ENCODE measurements around the gene NSF.
"Not testable (repeated sequence)": the region's sequence is repeated elsewhere in the genome, so short reads cannot be mapped to it uniquely, and the experiment has no call there.

NSF gene

GRCh38 chr17:46777943-46778915, 187.8 kb downstream of the NSF start:
- no peak for DNase-seq

GRCh38 chr17:46780003-46780373, 189.5 kb downstream of the NSF start:
- no peak for DNase-seq

GRCh38 chr17:46782250-46782953, 191.9 kb downstream of the NSF start:
- DNase-seq, result peak in 1 of 2 experiments; percentile 23

GRCh38 chr17:46783031-46783593, 192.6 kb downstream of the NSF start:
- no peak for DNase-seq

GRCh38 chr17:46785696-46786095, 195.2 kb downstream of the NSF start:
- DNase-seq, result no peak

GRCh38 chr17:46787478-46787877, 197.0 kb downstream of the NSF start:
- no peak for DNase-seq

- DNase-seq, result no peak
Observed at GRCh38 chr17:46788300-46788699, 197.8 kb downstream of the NSF start.

- no peak for DNase-seq
Observed at GRCh38 chr17:46788796-46789195, 198.3 kb downstream of the NSF start.

- DNase-seq, result no peak
Observed at GRCh38 chr17:46789610-46790009, 199.1 kb downstream of the NSF start.

- DNase-seq, result no peak
Observed at GRCh38 chr17:46790216-46790615, 199.7 kb downstream of the NSF start.

- no peak for DNase-seq
Observed at GRCh38 chr17:46791531-46791930, 201.1 kb downstream of the NSF start.

- DNase-seq, result no peak
Observed at GRCh38 chr17:46792071-46792470, 201.6 kb downstream of the NSF start.

- DNase-seq, result not testable (repeated sequence)
Observed at GRCh38 chr17:46793023-46793422, 202.6 kb downstream of the NSF start.

GRCh38 chr17:46793541-46793940, 203.1 kb downstream of the NSF start:
- DNase-seq, result no peak

GRCh38 chr17:46794318-46794717, 203.8 kb downstream of the NSF start:
- DNase-seq, result no peak

GRCh38 chr17:46795379-46795952, 205.0 kb downstream of the NSF start:
- DNase-seq, result no peak

GRCh38 chr17:46796084-46796483, 205.6 kb downstream of the NSF start:
- DNase-seq, result no peak

GRCh38 chr17:46796524-46796923, 206.1 kb downstream of the NSF start:
- DNase-seq, result no peak

GRCh38 chr17:46796956-46797530, 206.6 kb downstream of the NSF start:
- DNase-seq, result no peak

GRCh38 chr17:46800573-46800972, 210.1 kb downstream of the NSF start:
- DNase-seq, result no peak

GRCh38 chr17:46802800-46803199, 212.3 kb downstream of the NSF start:
- no peak for DNase-seq

- DNase-seq, result no peak
Observed at GRCh38 chr17:46803544-46803943, 213.1 kb downstream of the NSF start.

GRCh38 chr17:46805771-46806170, 215.3 kb downstream of the NSF start:
- no peak for DNase-seq
